Right renal pelvis (tissue), 4 donors: ENCODE data around the gene SLC7A6OS. TPM values are rescaled to one million over a fixed set of nuclear protein-coding genes. Genes with fewer than 3 reads are reported as not detected.

ENCODE experiments used
- DNase-seq, 4 donors: peaks; one replicate each; pipeline ENCODE4 v3.0.0-alpha.2; 2013; ENCODE audit warnings: low read depth in 4 of 4, low spot score in 3 of 4, missing footprints in 1 of 4
- polyA plus RNA-seq, 4 donors: library from polyadenylated mRNA; unstranded; fragments of 120-200 nt; gene quantifications; one replicate each; pipeline ENCODE4 v1.2.1, GENCODE V29; 2013; ENCODE audit not compliant: insufficient read length in 4 of 4

The SLC7A6OS gene
- polyA plus RNA-seq, 4 donors, result 19.7 to 22.4 (median 21.3) TPM

DNA sequence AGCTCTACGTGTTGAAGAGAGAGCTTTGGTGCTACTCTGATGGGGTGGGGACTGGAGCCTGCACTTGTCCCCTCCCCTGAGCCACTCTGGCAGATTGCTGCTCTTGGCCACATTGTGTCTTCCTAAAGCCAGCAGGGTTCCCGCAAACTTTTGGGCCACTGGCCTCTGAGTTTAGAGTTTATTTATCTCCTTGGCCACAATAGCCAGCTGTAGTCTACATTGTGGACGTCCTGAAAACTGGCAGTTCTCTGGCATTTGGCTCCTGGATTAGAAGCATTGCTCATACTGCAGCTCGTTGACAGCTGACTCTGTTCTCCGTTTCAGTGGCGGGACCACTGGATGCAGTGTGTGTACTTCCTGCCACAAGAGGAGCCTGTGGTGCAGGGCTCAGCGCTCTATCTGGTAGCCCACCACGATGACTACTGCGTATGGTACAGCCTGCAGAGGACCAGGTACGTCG lies 34.6 kb upstream of the SLC7A6OS start:
- DNase-seq, result no peak

DNA sequence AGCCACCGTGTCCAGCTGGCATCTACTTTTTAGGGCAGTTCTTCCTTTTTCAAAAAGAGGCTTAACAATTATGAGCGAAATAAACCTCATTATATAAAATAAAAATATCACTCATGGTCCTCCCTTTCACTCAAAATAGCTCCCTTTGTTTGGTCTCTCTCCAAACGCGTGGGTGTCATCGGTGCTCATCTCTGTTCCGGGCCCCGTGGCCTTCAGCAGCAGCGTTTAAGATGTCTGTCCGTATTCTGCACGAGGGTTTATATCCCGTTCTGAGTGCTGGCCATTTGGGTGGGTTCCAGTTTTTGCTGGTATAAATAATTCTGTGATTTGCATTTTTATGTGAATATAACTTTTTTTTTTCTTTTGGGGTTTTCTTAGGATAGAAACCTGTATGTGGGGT lies 33.5 kb upstream of the SLC7A6OS start:
- no peak for DNase-seq

DNA sequence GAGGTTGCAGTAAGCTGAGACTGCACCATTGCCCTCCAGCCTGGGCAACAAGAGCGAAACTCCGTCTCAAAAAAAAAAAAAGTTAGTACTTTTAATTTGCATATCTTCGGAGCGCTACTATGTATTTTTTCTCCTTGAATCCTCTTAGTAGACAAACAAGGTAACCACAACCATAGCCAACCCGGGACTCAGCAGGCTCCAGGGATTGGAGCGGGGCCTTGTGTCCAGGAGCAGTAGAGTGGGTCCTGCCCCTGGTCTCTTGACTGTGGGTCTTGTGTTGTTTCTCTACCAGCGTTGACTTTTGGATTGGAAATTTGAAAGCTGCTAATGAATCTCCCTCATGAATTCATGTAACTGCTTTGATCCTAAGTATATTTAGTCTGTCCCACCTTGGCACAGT lies 32.4 kb upstream of the SLC7A6OS start:
- no peak for DNase-seq

DNA sequence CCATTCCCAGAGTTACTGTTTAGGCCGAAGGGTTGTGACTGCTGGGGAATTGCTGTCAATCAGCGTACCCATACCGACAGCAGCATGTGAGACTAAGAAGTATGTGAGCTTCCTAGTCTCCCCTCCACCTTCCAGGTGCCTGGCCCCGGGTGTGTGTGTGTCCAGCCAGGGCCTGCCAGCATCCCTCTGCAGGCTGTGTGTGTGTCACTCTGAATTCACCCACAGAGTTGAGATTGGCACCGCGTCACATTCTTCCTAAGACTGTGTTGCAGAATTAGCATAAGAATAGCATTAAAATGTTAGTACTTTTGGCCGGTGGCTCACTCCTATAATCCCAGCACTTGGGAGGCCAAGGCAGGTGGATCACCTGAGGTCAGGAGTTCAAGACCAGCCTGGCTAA lies 31.9 kb upstream of the SLC7A6OS start:
- no peak for DNase-seq

DNA sequence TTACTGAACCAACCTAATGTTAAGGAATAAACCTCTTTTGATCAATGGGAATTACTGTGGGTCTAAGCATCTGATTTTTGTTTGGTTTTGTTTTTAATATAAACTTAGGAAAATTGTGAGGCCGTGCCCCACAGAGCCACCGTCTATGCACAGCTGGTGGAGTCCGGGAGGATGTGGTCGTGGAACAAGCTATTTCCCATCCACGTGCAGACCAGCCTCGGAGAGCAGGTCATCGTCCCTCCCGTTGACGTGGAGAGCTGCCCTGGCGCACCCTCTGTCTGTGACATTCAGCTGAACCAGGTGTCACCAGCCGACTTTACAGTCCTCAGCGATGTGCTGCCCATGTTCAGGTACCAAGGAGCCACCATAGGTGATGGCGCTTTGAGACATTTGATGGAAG lies 28.5 kb upstream of the SLC7A6OS start:
- DNase-seq, result no peak

DNA sequence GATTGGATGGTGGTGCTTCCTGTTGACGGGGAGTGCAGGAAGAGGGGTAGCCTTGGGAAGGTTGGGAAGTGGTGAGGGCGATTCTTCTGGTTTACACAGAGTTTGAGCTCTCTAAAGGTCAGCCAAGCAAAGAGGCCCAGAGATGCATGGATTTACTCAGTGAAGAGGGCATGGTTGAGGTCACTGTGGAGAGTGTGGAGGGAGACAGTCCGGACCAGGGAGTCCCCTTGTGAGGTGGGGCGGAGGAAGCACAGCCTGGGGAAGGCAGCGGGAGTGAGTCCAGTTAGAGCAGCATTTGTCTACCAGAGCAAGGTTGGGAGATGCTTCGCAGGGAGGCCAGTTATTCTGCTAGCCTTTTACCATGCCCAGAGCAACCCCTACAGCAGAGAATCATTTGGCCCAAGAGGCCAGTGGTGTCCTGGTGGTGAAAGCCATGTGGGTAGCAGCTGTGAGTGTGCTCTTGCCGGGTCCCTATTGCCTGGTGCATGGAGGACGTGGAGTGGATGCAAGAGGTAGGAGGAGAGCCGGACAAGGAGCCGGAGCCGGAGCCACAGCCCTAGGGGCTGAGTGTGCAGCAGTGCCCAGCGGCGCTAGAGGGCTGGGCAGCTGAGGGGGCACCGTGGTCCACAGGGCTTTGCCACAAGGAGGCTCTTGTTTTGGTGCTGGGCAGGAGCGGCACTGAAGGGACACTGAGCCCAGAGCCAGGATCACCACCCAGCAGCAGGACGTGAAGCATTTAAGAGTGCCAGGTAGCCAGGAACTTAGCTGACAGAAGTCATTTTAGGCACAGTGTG lies 27.8 kb upstream of the SLC7A6OS start:
- DNase-seq, result no peak

DNA sequence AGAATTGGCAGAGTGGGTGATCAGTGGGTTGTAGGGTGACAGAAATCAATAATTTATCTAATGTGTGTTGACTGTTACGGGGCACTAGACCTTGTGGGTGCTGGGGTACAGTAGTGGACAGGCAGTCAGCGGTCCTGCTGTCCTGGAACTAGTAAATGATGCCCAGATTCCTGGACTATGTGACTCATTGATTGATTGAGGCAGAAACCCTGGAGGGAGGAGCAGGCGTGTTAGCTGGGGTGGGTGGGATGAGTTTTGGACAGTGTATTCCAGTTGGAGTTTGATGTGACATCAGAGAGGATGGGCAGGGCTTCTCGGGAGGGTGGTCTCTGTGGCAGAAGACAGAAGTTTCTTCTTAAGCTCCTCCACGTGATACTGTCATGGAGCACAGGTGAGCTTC lies 24.4 kb upstream of the SLC7A6OS start:
- DNase-seq, result no peak

DNA sequence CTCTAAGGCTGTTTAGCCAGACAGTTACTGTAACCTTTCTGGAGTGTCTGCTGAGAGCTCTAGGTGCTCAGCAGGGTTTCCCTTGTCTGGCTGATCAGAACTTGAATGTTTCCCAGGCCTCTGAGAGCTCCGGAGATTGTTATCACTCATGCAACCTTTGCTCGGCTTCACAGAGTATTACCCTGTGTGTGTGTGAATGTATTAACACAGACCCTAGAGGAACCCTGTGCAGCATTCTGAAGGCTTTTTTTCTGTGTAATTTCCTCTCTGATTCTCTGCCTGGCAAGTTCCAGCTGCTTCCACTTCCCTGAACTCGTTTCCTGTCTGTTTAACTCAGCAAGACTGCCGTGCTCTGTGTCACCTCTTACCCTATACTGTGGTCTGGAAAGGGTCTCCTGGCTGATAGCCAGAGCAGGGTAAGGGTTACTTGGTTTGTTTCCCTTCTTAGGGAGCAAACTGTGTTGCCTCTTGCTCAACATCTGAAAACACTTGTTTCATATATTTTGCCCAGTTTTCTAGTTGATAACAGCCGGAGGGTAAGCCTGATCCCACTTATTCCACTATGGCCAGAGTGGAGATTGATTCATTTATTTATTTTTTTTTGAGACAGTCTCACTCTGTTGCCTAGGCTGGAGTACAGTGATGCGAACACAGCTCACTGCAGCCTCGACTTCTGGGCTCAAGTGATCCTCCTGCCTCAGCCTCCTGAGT lies 21.8 kb upstream of the SLC7A6OS start:
- peak in 1 of 4 donors; percentile 23 for DNase-seq

DNA sequence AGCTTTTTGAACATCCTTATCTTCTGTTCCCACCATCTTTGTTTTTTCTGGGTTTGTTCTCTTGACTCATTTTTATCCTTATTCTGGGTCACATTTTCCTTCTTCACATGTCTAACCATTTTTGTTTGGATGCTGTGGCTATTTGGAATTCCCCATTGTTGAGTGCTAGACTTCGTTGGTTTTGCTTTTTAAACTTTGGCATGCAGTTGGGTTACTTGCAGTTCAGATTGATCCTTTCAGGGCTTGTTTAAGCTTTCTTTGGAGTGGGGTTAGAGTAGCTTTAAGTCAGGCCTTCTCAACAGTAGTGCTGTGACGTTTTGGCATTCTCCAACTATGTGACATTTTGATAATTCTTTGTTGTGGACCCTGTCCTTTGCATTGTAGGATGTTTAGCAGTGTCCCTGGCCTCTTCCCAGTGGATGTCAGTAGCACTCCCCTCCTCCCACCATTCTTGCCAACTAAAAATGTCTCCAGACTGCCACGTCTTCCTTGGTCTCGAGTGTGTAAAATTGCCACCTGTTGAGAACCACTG lies 21.2 kb upstream of the SLC7A6OS start:
- DNase-seq, result no peak

DNA sequence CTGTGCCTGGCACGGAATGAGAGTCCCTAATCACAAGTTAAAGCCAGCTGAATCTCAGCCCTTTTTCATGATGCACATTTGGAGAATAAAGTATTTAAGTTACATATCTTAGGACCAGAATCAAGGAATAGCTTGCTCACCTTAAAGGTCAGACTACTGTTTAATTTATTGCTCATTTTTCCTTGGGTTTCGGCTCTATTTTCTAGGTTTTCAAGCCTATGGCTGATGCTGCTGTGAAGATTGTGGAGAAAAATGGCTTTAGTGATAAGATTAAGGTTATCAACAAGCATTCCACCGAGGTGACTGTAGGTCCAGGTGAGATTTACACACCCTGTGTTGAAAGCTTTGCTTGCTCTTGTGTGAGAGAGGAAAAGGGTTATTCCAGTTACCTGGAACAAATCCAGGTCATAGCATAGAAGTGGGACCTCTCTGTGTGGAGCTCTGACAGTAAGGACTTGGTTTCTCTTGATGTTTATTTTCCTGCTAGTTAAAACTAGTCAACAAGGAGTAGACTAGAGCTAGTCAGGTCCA lies 18.2 kb upstream of the SLC7A6OS start:
- no peak for DNase-seq

DNA sequence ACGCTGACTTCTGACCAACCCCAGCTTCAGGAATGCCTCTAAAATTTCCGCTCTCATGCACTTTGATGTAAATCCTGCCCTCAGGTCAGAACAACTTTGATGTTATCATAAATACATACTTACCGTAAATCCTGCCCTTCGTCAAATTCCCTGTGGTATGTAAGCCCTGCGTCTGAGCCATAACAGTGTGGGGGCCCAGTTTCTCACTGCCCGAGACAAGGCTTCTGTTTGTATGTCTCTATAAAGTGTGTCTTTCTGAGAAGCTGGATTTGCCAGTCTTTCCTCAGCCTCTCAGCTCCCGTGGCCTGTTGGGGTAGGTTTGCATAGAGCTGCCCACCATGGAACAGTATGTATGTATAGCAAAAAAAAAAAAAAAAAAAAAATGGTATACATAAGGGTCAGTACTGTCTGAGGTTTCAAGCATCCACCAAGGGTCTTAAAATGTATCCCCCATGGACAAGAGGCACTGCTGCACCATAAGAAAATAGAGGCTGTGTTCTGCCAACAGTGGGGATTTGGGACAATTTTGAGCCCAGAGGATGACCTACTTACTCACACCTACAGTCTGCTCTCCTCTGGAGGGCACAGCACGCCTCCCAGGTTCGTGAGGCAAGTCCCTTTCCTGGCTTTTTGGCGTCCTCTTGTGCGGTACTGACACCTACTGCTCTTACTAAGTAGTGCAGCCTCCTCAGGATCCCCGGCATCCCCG lies 17.6 kb upstream of the SLC7A6OS start:
- DNase-seq, result peak in 2 of 4 donors; percentile 67 to 70

DNA sequence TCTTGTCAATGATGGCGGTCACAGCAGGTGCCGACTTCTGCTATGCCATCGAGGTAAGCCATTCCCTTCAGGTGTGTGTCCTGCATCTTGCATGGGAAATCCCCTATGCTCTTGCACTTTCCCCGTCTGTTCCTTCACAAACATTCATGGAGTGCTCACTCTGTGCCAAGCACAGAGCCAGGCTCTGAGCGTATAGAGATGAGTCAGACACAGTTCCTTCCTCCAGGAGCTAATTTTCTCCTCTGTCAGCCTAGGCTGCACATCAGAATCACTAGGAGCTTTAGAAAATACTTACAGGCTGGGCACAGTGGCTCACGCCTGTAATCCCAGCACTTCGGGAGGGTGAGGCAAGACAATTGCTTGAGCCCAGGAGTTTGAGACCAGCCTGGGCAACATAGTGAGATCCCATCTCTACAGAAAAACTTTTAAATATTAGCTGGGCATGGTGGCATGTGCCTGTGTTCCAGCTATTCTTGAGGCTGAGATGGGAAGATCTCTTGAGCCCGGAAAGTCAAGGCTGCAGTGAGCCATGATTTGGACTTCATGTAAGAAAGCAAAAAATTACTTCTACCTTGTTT lies 14.1 kb upstream of the SLC7A6OS start:
- no peak for DNase-seq

DNA sequence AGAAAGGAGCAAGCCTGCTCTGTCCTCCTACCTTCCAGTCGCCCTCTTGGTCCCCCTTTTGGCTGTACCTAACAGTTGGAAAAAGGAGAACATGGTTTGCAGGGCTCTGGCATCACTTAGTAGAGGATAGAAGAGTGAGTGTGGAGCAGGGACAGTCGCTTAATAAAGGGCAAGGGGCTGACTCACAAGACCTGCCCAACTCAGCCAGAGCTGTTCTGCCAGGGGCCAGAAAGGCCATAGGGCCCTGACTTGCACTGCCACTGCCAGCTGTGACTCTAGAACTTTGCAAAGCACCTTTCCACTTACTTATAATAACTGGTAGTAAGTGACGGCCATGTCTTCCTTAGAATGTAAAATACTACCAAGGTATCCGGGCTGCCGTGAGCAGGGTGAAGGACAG lies 13.6 kb upstream of the SLC7A6OS start:
- no peak for DNase-seq

DNA sequence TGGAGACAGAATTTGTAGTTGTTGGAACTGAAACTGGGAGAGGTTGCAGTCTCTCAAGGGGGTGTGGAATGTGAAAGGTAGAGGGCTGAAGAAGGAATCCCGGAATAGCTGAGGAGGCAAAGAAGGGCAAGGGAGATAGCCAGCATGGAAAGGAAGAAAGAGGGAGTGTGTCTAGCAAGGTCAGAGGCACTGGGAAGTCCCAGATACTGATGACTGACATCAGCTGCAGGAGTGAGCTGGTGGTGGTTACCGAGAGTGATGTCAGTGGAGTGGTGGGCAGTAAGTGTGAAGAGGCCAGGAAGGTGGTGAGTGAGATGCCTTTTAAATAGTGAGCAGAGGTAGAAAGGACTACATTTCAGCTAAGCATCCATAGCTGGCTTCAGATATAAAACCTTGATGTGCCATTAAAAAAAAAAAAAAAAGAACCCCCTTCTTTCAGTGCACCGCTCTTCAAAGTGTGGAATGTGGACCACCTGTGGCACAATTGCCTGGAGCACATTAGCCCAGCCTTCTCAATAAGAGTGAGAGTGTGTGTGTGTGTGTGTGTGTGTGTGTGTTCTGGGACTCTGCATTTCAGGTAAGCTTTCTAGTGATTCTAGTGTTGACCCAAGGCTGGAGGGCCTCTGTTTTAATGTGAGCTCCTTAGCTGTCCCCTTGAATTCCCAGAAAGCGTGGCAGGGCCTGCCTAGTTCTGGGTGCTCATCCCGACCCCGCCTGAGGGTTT lies 8.6 kb upstream of the SLC7A6OS start:
- no peak for DNase-seq

DNA sequence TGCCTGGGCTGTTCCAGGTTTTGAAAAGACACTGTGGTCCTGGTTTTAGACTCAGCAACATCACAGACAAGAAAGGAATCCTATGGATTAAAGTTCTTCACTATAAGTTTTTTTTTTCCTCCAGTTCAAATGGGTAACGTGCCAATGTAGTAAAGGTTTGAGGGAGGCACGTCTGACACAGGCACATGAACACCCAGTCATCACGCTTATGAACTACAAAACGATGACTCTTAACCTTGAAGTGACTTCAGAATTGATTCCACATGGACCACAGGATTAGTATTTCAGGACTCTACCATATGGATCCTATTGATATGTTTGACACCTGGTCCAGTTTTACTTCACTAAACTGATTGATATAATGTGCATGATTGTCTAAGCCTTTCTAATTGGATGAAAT lies 2.4 kb upstream of the SLC7A6OS start:
- no peak for DNase-seq

DNA sequence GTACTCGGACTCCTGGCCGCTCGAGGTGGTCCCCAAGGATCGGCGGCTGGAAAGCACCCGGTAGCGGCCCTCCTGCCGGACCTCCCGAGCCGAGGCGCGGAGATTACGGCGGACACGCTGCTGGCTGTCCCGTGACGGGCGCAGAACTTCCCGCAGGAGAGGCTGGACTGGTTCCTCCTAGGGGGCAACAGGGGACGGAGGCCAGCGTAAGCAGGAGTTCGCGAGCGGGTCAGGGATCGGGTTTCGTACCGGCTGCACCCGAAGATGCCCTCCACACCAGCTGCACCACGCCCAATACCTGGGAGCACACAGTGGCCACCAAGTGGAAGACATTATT lies 341 bp downstream of the SLC7A6OS start:
- no peak for DNase-seq

DNA sequence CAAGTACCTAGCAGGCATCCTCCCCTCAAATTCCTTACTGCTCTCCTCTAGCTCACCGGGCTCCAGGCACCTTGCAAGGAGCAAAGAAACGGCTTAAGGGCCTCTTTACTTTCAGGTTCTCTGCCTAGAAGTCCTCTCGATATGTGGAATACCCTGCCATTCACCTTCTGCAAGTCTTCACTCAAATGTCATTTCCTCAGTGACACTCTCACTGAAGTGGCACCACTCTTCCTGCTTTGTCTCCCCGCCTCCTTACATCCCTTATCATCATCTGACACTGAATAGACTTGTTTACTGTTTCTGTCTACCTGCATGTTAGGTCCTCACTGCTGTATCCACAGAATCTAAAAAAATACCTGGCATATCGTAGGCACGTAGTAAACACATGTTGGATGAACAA lies 947 bp downstream of the SLC7A6OS start:
- DNase-seq, result no peak

DNA sequence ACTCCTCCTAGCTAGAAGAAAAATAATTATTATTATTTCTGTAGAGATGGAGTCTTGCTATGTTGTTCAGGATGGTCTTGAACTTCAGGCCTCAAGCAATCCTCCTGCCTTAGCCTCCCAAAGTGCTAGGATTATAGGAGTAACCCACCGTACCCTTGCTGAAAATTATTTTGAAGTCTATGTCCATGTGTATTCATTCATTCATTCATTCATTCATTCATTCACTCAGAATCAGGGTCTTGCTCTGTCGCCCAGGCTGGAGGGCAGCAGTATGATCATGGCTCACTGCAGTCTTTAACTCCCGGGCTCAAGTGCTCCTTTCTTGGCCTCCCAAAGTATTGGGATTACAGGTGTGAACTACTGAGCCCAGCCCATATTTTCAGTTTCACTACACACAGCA lies 4.1 kb downstream of the SLC7A6OS start:
- no peak for DNase-seq

DNA sequence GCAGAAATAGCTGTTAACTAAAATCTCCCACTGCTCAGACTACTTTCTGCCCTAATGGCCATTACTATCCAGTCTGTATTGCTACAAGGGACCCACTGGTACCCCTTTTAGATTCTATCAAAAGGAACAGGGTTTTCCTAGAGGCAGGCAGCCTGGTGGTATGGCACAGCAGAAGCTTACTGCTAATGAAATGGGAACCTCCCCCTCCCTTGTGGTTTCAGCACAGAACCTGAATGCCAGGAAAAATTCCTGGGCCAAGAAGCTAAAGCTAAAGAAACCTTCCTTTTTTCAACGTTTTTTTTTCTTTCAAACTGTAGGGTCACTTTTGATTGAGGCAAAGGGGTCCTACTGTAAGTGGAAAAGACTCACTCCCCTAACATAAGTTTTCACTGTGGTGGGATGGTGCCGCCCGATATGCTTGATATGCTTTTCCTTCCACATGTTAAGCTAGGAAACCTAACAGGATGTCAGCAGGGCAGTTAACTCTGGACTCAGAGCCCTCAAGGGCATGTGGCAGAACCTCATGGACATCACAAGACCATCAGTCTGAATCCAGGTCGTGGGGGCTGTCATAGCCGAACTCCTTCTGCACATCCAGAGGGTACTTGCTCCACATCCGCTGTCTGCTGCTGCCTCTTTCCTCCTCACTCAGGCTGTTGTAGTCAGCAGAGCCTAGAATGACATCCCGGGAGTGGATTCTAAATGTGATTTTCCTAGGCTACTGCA lies 9.8 kb downstream of the SLC7A6OS start:
- DNase-seq, result no peak
